Femur (tissue), 1 donor: ENCODE measurements around the gene RANBP10.
"Not testable (repeated sequence)": the region's sequence is repeated elsewhere in the genome, so short reads cannot be mapped to it uniquely, and the experiment has no call there.

Experiments used
- DNase-seq: peaks from one replicate; pipeline ENCODE4 v3.0.0-alpha.2; 2017

Gene RANBP10

DNA sequence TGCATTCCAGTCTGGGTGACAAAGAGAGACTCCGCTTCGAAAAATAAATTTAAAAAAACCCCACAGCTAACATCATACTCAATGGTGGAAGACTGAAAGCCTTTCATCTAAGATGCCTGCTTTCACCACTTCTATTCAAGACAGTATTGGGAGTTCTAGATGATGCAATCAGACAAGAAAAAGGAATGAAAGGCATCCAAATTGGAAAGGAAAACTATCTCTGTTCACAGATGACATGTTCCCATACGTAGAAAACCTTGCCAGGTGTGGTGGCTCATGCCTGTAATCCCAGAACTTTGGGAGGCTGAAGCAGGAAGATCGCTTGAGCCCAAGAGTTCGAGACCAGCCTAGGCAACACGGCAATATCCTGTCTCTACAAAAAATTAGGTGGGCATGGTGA, 31.1 kb downstream of the RANBP10 start:
- DNase-seq: no peak

DNA sequence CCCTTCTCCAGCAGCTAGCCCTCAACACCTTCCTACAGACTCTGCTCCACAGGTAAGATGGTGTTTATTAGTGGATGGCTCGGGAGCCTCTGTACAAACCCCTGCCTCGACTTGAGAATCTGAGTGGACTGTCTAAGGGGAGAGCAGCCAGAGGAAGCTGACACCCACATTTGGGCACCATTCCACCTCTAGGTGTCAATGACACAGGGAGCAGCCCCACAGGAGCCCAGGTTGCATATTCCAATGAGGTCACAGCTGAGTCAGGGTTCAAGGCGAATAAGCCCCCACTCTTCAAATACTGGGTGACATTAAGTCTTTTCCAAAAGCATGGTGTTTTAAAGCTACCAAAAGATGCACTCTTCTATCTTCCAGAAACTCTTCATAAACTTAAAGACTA, 31.9 kb downstream of the RANBP10 start:
- DNase-seq: no peak

DNA sequence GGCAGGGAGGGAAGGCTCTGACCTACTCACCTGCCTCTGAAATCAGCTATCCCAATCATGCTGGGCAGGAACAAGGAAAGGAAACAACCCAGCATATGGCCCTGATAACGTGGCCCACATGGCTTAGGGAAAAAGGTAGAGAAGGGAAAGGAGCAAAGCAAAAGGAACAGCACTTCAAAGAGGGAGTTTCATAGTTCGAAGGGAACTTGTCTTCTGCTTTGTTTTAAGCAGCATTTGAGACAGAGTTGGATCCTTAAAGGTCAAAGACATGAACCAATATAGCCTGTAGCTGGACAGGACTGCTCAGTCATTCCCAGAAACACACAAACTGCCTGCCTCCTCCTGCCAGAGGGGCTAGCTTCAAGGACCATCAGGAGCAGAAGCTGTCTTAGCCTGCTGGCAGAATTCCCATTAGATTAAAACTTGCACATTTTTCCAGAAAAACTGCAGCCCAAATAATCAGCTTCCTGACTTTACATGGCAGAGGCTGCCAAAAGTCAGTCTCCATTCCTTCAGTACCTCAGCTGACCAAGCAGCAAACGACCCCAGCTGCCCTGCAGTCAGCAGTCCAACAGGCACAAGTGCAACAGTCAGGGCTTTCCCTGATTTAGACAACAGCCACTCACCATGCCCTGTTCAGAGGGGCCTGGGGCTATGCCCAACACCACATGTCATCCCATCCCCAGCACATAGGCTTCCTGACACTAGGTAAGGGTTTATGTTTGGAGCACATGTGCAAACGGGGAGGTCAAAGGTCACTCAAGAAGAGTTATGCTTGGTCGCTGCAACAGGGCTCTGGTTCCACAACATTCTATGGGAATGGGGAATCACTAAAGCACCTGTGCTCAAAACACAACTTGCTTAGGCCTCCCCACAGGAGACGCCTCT, 32.5 kb downstream of the RANBP10 start:
- DNase-seq: no peak

DNA sequence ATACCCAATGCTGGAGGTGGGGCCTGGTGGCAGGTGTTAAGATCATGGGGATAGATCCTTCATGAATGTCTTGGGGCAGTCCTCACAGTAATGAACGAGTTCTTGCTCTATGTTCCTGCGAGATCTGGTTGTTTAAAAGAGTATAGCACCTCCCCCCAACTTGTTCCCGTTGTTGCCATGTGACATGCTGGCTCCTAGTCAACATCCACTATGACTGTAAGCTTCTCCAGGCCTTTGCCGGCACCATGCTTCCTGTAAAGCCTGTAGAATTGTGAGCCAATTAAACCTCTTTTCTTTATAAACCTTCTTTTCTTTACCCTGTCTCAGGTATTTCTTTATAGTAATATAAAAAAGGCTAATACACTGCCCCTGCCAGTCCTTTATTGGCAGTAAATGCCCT, 33.3 kb downstream of the RANBP10 start:
- no peak for DNase-seq

DNA sequence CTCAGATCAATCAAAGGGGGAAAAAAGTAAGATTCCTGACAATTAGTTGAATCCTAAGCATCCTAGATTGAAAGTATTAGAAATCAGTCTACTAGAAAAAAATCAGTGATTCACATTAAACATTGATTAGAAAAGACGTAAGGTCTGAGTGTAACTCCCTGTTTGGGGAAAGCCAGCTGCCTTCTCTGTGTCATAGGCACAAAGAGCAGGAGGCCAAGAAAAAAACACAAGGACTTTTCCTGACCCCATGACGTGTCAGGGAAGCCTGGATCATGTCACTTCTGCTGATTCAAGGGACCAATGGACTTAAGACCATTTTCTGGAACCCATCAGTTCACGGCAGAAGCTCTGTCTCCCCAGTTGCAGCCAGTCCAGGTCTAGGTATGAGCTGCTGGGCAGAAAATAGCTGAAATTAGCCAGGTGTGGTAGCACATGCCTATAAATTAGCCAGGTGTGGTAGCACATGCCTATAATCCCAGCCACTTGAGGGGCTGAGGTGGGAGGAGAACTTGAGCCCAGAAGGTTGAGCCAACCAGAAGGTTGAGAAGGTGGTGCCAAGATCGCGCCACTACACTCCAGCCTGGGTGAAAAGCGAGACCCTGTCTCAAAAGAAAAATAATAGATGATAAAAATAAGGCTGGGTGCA, 35.9 kb downstream of the RANBP10 start:
- DNase-seq: no peak

DNA sequence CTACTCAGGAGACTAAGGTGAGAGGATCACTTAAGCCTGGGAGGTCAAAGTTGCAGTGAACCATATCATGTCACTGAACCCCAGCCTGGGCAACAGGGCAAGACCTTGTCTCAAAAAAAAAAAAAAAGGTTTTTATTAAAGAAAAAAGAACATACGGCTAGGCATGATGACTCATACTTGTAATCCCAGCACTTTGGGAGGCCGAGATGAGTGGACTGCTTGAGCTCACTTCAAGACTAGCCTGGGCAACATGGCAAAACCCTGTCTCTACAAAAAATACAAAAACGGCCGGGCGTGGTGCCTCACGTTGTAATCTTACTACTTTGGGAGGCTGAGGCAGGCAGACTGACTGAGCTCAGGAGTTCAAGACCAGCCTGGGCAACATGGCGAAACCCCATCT, 38.4 kb downstream of the RANBP10 start:
- DNase-seq: no peak

DNA sequence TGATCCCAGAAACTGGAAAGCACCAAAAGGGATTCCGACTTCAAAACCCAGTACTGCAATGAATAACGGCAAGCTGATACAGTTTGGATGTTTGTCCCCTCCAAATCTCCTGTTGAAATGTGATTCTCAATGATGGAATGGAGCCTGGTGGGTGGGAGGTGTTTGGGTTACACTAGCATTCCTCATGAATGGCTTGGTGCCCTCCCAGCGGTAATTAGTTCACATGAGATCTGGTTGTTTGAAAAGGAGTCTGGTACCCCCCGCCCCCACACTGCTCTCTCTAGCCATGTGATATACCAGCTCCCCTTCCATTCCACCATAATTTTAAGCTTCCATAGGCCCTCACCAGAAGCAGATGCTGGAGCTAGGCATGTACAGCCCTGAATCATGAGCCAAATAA, 40.1 kb downstream of the RANBP10 start:
- DNase-seq: no peak

DNA sequence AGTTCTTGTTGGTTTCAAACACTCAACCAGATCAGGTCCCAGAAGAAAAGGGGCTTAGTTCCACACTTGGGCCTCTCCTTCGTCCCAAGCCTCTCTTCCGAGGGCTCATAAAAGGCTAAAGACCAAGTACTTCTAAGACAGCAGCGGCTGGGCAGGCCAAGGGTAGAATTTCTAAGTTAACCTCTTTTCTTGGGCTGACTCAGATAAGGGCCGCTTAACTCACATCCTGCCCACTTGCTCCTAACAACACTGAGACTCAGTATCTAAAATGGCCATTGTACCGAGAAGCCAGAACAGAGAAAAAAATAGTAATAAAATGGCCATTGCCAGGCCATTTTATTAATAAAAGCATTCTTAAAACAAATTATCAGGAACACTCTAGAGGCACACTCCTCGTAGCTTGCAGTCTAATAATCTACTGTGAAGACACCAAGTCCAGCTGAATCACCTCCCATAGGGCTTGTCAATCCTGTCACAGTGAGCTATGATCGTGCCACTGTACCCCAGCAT, 42.1 kb downstream of the RANBP10 start:
- DNase-seq: no peak

DNA sequence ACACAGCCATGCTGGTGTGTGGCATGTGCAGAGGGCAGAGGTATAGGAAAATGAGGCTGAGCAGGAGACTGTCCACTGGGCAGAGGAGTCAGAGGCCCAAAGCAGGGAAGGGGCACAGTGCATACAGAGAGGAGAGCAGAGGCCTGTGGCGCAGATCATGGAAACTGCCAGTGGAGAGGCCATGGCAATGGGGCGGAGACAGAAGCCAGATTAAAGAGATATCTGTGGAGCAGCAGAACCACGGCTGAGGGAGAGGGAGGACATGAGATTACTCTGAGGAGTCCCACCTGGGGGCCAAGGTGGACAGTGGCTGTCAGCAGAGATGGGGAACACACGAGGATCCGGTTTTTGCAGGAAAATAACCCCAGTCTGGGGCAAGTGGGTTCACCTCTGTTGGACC, 43.3 kb downstream of the RANBP10 start:
- DNase-seq: no peak

DNA sequence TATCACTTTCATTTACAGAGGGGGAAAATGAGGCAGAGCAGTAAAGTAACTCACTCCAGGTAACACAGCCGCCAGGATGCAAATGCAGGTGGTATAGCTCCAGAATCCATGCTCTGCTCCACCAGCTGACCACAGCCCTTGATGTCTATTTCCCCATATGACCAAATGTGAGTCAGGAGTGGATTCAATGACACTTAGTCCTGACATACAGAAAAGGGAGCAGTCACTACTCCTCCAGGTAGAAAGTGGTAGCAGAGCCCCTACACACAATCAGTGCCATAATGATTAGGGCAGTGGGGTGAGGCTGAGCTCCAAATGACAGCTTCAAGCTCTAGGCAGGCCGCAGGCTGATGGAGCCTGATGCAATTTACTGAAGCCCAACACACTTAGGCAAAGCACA, 44.0 kb downstream of the RANBP10 start:
- DNase-seq: no peak

DNA sequence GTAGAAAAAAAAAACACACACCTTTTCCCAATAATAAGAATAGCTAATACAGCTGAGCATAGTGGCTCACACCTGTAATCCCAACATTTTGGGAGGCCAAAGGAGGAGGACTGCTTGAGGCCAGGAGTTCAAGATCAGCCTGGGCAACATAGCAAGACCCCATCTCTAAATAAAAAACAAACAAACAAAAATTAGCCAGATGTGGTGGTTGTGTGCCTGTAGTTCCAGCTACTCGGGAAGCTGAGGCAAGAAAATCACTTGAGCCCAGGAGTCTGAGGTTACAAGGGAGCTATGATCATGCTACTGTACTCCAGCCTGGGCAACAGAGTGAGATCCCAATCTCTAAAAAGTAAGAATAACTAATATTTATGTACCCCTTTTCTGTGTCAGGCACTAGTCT, 44.4 kb downstream of the RANBP10 start:
- no peak for DNase-seq

DNA sequence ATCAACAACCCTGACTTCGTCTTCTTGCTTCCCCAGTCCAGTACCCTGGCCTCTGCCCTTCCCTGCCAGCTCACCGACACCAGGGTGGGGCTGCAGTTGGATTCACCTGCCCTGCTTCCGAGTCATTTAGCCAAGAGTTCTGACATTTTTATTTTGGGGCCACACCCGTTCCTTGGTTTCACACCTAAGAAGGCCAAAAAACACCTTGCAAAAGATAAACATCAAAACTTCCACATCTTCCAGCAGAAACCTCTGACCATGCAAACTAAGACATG, 45.5 kb downstream of the RANBP10 start:
- no peak for DNase-seq

DNA sequence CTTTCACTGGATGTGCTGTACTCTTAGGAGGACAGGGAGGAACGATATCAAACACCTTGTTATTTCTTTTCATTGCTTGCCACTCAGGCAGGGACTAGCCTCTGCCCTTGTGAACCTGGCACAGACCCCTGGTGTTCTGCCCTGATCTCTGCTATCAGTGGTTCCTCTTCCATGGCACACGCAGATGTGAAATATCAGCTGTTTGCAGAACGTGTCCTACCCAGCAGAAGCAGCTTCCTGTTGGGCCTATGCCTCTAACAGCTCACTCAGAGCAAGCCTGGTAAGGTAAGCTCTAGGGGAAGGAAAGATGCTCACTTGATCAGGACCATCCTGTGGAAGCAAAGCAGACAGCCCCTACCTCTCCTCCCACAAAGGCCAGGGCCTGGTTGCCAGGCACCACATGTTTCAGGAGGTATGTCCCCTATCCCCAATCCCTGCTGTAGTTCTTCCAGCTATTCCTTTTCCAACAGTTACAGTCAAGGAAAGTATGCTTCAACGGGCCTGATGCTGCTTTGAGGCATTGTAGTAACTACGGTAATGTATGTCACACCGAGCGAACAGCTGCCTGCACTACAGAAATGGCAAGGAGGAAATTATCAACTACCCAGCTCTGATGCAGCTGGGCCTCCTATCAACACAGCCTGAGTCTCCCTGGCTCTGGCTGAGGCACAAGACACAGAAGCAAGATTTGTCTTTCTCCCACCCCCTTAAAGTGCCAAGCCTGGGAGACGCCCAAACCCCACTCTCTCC, 46.0 kb downstream of the RANBP10 start:
- no peak for DNase-seq

DNA sequence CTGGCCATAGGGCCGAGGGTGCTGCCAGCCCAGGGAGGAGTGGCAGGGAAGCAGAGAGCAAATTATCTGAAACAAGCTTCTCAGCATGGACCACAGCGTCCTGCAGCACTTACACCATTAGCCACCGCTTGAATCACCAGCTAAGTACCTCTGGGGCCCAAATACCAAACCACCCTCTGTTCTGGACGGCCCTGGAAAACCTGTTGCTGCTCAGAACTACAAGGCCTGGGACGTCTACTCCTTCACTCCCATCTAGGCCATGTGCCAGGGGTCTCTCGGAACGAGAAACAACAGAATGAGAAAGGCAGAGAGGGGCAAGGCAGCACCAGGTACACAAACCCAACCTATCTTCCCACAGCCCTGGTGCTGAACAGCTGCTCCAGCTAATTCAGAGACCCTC, 47.4 kb downstream of the RANBP10 start:
- DNase-seq: no peak

DNA sequence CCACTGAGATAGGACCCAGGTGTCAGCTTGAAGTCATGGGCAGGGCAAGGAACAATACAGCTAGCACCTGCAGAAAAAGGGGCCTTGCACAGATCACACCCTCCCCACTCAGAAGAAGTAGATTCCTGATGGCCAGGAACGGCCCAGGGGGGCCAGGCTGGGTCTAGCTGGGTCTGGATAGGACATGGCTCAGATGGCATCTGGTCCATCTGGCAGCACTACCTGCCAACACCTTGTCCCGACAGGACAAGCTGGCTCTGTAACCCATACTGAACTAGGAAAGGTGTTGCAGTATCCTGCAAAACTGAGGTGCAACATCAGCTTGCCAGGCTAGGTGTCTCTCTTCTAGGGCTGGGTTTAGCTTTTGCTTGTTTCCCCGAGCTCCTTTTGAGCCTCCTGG, 48.4 kb downstream of the RANBP10 start:
- DNase-seq: no peak

DNA sequence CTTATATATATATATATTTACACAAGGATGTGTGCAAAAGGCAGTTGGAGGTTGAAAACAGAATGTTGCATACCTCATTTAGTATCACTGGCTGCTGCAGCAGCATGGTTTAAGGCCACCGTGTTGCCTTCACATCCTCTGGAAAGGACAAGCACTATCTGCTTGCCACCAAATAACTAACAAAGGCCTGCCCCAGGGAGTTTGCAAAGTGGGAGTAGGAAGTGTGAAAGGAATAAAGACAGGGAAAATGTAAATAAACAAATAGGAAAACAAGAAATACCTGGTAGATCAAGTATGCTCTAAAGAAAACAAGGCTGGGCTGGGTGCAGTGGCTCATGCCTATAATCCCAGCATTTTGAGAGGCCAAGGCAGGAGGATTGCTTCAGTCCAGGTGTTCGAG, 53.7 kb downstream of the RANBP10 start:
- DNase-seq: no peak

DNA sequence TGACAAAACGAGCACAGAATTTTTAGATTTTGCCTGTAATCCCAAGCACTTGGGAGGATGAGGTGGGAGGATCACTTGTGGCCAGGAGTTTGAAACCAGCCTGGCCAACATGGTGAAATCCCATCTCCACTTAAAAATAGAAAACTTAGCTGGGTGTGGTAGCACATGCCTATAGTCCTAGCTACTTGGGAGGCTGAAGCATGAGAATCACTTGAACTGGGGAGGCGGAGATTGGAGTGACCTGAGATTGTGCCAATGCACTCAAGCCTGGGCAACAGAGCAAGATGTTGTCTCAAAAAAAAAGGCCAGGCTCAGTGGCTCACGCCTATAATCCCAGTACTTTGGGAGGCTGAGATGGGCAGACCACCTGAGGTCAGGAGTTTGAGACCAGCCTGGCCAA, 55.0 kb downstream of the RANBP10 start:
- not testable (repeated sequence) for DNase-seq

DNA sequence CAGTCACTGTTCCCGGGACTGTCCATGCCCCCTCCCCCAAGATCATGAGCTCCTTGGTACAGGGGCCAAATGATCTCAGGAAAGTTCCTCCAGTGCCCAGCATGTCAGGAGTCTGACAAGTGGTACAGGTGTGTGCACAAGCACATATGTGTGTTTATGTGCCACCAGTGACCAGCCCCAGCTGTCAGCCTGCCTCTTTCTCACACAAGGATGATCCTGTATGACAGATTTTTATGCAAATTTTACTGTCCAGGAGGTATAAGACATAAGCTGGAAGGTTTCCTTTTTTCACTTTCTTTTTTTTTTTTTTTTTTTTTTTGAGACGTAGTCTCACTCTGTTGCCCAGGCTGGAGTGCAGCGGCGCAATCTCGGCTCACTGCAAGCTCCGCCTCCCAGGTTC, 55.9 kb downstream of the RANBP10 start:
- no peak for DNase-seq

DNA sequence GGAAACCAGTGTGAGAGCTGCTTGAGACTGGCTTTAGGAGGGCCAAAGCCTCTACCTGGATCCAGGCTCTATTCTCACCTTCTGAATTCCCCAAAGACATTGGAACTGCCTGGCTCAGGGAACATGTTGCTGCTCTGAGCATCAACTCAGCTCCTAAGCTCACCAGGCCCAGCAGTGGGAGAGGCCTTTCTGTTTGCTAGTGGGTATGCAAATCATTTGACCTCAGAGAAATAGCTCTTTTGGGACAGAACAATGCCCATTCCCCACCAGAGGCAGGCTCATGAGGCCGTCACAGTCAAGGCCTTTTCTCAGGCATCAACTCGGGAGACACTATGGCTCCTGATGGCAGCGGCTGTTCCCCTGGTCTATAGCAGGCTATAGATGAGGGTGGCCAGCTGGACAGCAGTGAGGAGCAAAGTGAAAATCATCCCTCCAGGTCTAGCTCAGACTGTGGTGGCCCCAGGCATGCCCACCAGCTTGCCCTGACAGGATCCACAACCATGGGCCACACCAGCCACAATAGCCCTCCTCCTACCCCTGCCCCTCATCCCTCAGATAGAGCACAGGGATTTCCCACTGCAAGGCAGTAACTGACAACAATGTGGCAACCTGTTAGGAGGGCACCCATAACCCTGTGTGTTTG, 56.8 kb downstream of the RANBP10 start:
- DNase-seq: no peak

DNA sequence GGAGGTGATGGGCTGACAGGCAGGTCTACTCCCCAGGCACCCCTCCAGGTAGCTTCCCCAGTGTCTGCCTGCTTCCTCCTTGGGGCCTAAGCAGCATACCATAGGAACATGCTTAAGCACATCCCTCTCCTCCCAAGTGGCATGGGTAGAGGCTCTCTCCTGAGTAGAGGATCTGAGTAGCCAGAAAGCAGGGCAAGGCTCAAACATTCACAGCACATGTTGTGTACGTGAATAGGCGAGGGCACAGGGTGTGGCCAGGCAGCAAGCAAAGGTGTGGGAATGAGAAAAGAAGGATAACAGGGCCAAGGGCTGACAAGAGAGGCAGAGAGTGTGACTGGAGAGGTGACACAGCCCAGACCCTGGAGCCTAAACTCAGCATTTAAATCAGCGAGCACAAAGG, 57.5 kb downstream of the RANBP10 start:
- no peak for DNase-seq

DNA sequence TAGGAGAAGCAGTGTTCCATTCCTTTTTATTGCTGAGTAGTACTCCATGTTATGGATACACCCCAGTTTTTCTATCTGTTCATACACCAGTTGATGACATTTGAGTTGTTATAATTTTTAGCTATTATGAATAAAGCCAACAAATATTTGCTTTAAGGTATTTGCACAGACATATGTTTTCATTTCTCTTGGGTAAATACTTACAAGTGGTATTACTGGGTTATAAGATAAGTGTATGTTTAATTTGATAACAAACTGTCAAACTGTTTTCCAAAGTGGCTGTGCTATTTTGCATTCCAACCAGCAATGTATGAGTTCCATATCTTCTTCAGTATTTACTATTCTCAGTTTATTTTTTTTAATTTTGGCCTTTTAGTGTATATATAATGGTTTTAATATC, 59.5 kb downstream of the RANBP10 start:
- no peak for DNase-seq

DNA sequence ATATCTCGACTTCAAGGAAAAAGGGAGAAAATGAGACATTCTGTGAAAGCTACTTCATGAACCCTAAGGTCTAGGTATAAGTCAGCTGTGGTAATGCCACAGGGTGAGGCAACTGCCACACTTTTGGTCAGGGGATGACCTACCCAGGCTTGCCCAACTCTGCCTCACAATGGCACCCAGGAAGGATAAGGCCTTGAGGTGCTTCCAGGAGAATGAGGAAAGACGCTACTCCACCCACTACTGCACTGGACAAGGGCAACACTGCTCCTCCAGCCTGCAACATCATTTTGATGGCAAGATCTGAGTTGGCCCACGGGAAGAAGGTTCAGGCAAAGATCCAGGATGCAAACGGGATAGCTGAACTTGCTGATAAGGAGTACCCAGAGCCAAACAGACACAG, 65.2 kb downstream of the RANBP10 start:
- no peak for DNase-seq

DNA sequence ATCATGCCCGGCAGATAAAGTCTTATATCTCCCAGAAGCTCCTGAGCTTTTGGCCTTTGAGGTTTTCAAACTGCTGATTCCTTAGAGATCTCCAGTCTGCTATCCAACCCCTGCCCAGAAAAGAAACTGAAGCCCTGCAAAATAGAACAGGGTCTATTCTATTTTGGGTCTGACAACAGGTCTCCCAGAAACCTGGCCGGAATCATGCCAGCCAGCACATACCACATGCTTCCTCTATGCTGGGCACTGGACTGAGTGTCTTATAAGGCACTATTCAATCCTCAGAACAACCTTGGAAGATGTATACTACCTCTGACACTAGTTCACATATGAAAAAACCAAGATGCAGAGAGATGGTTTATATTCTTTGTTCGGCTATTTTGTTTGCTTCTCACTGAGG, 66.0 kb downstream of the RANBP10 start:
- no peak for DNase-seq

DNA sequence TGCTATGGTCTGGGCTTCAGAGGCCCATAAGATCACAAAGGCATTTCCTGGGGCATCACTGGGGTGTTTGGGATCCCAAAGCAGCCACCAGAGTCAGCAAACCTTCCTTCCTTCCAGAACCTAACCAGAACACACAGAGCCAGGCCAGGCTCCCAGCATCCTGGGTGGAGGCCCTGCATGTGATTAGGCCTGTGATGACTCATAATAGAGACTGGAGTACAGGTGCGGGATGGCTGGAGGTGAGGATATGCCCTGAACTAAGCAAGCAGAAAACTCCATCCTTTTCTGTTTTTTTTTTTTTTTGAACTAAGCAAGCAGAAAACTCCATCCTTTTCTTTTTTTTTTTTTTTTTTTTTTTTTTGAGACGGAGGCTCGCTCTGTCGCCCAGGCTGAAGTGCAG, 69.5 kb downstream of the RANBP10 start:
- no peak for DNase-seq
